ENCODE data around the gene CAB39L.

GRCh38 chr13:49443357-49443703 lies 534 bp downstream of the CAB39L start:
- no peak for TF ChIP-seq POLR2AphosphoS5 (IDR thresholded peaks at IDR 0.05; ENCODE audit: control insufficient read depth, insufficient read depth, low read depth, low read length)
- no peak for TF ChIP-seq ERF (CRISPR knock-in tag; IDR thresholded peaks at IDR 0.05)
- TF ChIP-seq ZNF140 (CRISPR knock-in tag; IDR thresholded peaks at IDR 0.05): no peak
- no peak for TF ChIP-seq POLR2A (conservative IDR thresholded peaks at IDR 0.05)
- TF ChIP-seq CTCF (IDR thresholded peaks at IDR 0.05 in 2 of 3, conservative IDR thresholded peaks at IDR 0.05 in 1 of 3; ENCODE audit: insufficient read depth in 2 of 3, low read depth in 1 of 3, low read length in 3 of 3): no peak
- TF ChIP-seq ARHGAP35 (IDR thresholded peaks at IDR 0.05; ENCODE audit: partially characterized antibody): no peak
- no peak for TF ChIP-seq ZNF699 (CRISPR knock-in tag; IDR thresholded peaks at IDR 0.05; ENCODE audit: insufficient replicate concordance)
- no peak for TF ChIP-seq ZHX1 (conservative IDR thresholded peaks at IDR 0.05; ENCODE audit: low read length)
- no peak for TF ChIP-seq ATF7 (IDR thresholded peaks at IDR 0.05)
- no peak for TF ChIP-seq FOXM1 (IDR thresholded peaks at IDR 0.05; ENCODE audit: low read depth)
- no peak for TF ChIP-seq FOXM1 (CRISPR knock-in tag; IDR thresholded peaks at IDR 0.05; ENCODE audit: low read depth)
- no peak for TF ChIP-seq TAF1 (IDR thresholded peaks at IDR 0.05; ENCODE audit: control insufficient read depth, extremely low read depth, insufficient read depth, low read length, severe bottlenecking)

Data from K562 (cell line).